22Rv1 (cell line): ENCODE data around the gene TMCO4.

Experiments used
- ZFX ChIP-seq: fragments of 450-650 bp; IDR thresholded peaks from 2 replicates; pipeline ENCODE4 v1.6.1; 2017; ENCODE audit warnings: antibody characterized with exemption, borderline replicate concordance
- TF ChIP-seq, protein P1 (sequence below): fragments of 450-650 bp; IDR thresholded peaks from 2 replicates; pipeline ENCODE4 v1.5.1; 2017; ENCODE audit warnings: mild to moderate bottlenecking

DNA sequence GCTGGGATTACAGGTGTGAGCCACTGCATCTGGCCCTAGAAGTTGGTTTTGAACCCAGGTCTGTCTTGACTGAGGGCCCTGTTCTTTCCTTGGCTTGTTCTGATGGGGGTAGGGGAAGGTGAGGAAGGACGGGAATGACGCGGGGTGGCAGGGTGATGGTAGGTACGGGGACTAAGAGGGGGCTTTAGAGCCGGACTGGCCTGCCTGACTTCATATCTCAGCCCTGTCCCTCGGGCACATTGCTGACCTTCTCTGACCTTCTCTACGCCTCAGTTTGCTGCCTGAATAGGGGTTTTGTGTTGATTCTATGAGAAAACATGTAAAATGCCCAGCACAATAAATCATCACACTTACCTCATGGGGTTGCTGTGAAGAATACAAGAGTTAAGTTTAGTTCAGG lies 8.6 kb upstream of the TMCO4 start:
- TF ChIP-seq, protein P1, sequence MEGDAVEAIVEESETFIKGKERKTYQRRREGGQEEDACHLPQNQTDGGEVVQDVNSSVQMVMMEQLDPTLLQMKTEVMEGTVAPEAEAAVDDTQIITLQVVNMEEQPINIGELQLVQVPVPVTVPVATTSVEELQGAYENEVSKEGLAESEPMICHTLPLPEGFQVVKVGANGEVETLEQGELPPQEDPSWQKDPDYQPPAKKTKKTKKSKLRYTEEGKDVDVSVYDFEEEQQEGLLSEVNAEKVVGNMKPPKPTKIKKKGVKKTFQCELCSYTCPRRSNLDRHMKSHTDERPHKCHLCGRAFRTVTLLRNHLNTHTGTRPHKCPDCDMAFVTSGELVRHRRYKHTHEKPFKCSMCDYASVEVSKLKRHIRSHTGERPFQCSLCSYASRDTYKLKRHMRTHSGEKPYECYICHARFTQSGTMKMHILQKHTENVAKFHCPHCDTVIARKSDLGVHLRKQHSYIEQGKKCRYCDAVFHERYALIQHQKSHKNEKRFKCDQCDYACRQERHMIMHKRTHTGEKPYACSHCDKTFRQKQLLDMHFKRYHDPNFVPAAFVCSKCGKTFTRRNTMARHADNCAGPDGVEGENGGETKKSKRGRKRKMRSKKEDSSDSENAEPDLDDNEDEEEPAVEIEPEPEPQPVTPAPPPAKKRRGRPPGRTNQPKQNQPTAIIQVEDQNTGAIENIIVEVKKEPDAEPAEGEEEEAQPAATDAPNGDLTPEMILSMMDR = no peak
- TF ChIP-seq ZFX = no peak
